Measurements from ENCODE around the gene NECTIN1. TPM values are rescaled to one million over a fixed set of nuclear protein-coding genes. Genes with fewer than 3 reads are reported as not detected.

The NECTIN1 gene
- total RNA-seq, 2 experiments from 2014 or later = 5.8 to 14.3 TPM

GRCh38 chr11:119591836-119592310 is 137.1 kb downstream of the NECTIN1 start:
- Histone ChIP-seq H4K20me1 (ENCODE audit: insufficient read depth, low read length) (no peaks in the 10 kb centered on the region), H3K9me2 (ENCODE audit: insufficient read depth, low read length) (no peaks in the 10 kb centered on the region), H3K27ac (ENCODE audit: low read depth, low read length, poor library complexity, severe bottlenecking) (no peak overlapping the region), H3K9me3 (ENCODE audit: low read length) (no peaks in the 10 kb centered on the region), H3K36me3 (ENCODE audit: insufficient read depth, low read length) (no peaks in the 10 kb centered on the region), H3K4me3 (ENCODE audit: low read depth, low read length, poor library complexity, severe bottlenecking) (no peak overlapping the region), H2AFZ (ENCODE audit: low read length) (no peak overlapping the region), H3K4me1 (ENCODE audit: insufficient read depth, low read length, poor library complexity, severe bottlenecking) (no peaks in the 10 kb centered on the region), H3K79me2 (ENCODE audit: insufficient read depth, low read depth, low read length) (no peaks in the 10 kb centered on the region), H3K4me2 (ENCODE audit: low read length) (no peak overlapping the region)
- POLR2A ChIA-PET = no interaction called here
- no TSS peak for BruUV-seq (replicated peaks)
- TF ChIP-seq EZH2phosphoT487 (IDR thresholded peaks at IDR 0.05; ENCODE audit: borderline replicate concordance, low read depth, low read length) (no peak), CTCF (conservative IDR thresholded peaks at IDR 0.05; ENCODE audit: low read length) (no peak)
- CTCF ChIA-PET (ENCODE audit: unreplicated experiment) = interaction anchor here (0.9 kb wide), 1 partner anchor 13 kb away, joined by 3 read pairs; no protein-coding TSS in a partner anchor
- no peak for DNase-seq (ENCODE audit: low spot score)
- intact Hi-C loops (cut with micrococcal nuclease; ENCODE audit: unreplicated experiment) = no loop called here

GRCh38 chr11:119590651-119591351 is 138.2 kb downstream of the NECTIN1 start:
- ChIA-PET POLR2A (no interaction called here), CTCF (ENCODE audit: unreplicated experiment) (interaction anchor here (0.9 kb wide), 1 partner anchor 12 kb away, joined by 3 read pairs; no protein-coding TSS in a partner anchor)
- no peak overlapping the region for H2AFZ ChIP-seq (ENCODE audit: low read length)
- no peak overlapping the region for H3K4me3 ChIP-seq (ENCODE audit: low read depth, low read length, poor library complexity, severe bottlenecking)
- no peaks in the 10 kb centered on the region for H3K9me3 ChIP-seq (ENCODE audit: low read length)
- no peaks in the 10 kb centered on the region for H4K20me1 ChIP-seq (ENCODE audit: insufficient read depth, low read length)
- H3K9me2 ChIP-seq (ENCODE audit: insufficient read depth, low read length) = no peaks in the 10 kb centered on the region
- no peak overlapping the region for H3K27ac ChIP-seq (ENCODE audit: low read depth, low read length, poor library complexity, severe bottlenecking)
- no peaks in the 10 kb centered on the region for H3K36me3 ChIP-seq (ENCODE audit: insufficient read depth, low read length)
- no peak for TF ChIP-seq EZH2phosphoT487 (IDR thresholded peaks at IDR 0.05; ENCODE audit: borderline replicate concordance, low read depth, low read length)
- no peak for TF ChIP-seq CTCF (conservative IDR thresholded peaks at IDR 0.05; ENCODE audit: low read length)
- intact Hi-C loops (cut with micrococcal nuclease; ENCODE audit: unreplicated experiment) = no loop called here
- BruUV-seq (replicated peaks) = no TSS peak
- H3K4me2 ChIP-seq (ENCODE audit: low read length) = no peak overlapping the region
- no peaks in the 10 kb centered on the region for H3K79me2 ChIP-seq (ENCODE audit: insufficient read depth, low read depth, low read length)
- DNase-seq (ENCODE audit: low spot score) = no peak
- H3K4me1 ChIP-seq (ENCODE audit: insufficient read depth, low read length, poor library complexity, severe bottlenecking) = no peaks in the 10 kb centered on the region

- H3K4me2 ChIP-seq (ENCODE audit: low read length) = no peak overlapping the region
- no peaks in the 10 kb centered on the region for H3K9me2 ChIP-seq (ENCODE audit: insufficient read depth, low read length)
- no peak for DNase-seq (ENCODE audit: low spot score)
- ChIA-PET POLR2A (interaction anchor here (0.6 to 0.7 kb wide), 2 partner anchors 14 to 16 kb away, joined by 3 to 4 read pairs; no protein-coding TSS in a partner anchor), CTCF (ENCODE audit: unreplicated experiment) (no interaction called here)
- TF ChIP-seq CTCF (conservative IDR thresholded peaks at IDR 0.05; ENCODE audit: low read length) (no peak), EZH2phosphoT487 (IDR thresholded peaks at IDR 0.05; ENCODE audit: borderline replicate concordance, low read depth, low read length) (no peak)
- H4K20me1 ChIP-seq (ENCODE audit: insufficient read depth, low read length) = no peaks in the 10 kb centered on the region
- no peaks in the 10 kb centered on the region for H3K9me3 ChIP-seq (ENCODE audit: low read length)
- no peaks in the 10 kb centered on the region for H3K36me3 ChIP-seq (ENCODE audit: insufficient read depth, low read length)
- H2AFZ ChIP-seq (ENCODE audit: low read length) = no peak overlapping the region
- BruUV-seq (replicated peaks) = no TSS peak
- no peak overlapping the region for H3K27ac ChIP-seq (ENCODE audit: low read depth, low read length, poor library complexity, severe bottlenecking)
- H3K4me1 ChIP-seq (ENCODE audit: insufficient read depth, low read length, poor library complexity, severe bottlenecking) = no peaks in the 10 kb centered on the region
- H3K4me3 ChIP-seq (ENCODE audit: low read depth, low read length, poor library complexity, severe bottlenecking) = no peak overlapping the region
- intact Hi-C loops (cut with micrococcal nuclease; ENCODE audit: unreplicated experiment) = no loop called here
- no peaks in the 10 kb centered on the region for H3K79me2 ChIP-seq (ENCODE audit: insufficient read depth, low read depth, low read length)
Measured at GRCh38 chr11:119589001-119589400, 140.0 kb downstream of the NECTIN1 start.

Measured in OCI-LY7 (cell line).